Breast epithelium (tissue), 4 donors: ENCODE data around the gene LSM14B. TPM values are rescaled to one million over a fixed set of nuclear protein-coding genes. Genes with fewer than 3 reads are reported as not detected.

ENCODE experiments used
- DNase-seq, 2 donors: peaks; one replicate each; pipeline ENCODE4 v3.0.0-alpha.2; 2019; ENCODE audit warnings: low spot score in 2 of 2
- H3K27ac ChIP-seq, 2 donors: fragments of 200-600 bp; sonication (generic) in 1 of 2; one replicate each; pipeline ENCODE4 v1.5.1; 2016 to 2019; ENCODE audit warnings: mild to moderate bottlenecking in 1 of 2
- H3K27me3 ChIP-seq, 2 donors: fragments of 200-600 bp; sonication (generic) in 1 of 2; one replicate each; pipeline versions ENCODE4 v1.5.1 to v1.6.0; 2017 to 2019; ENCODE audit warnings: control low read depth in 1 of 2, mild to moderate bottlenecking in 1 of 2
- H3K36me3 ChIP-seq: fragments of 200-600 bp; one replicate; pipeline ENCODE4 v1.5.1; 2019
- H3K4me1 ChIP-seq, 2 donors: fragments of 200-600 bp; sonication (generic); one replicate each; pipeline ENCODE4 v1.5.1; 2016 to 2019; ENCODE audit warnings: control low read depth in 1 of 2
- H3K4me3 ChIP-seq, 3 donors: fragments of 200-600 bp; sonication (generic); 1 replicate in 2 of 3; 2 replicates in 1 of 3; pipeline ENCODE4 v1.5.1; 2016 to 2019; ENCODE audit warnings: mild to moderate bottlenecking in 3 of 3, moderate library complexity in 2 of 3
- H3K9me3 ChIP-seq, 2 donors: fragments of 200-600 bp; sonication (generic) in 1 of 2; one replicate each; pipeline ENCODE4 v1.5.1; 2016 to 2019; ENCODE audit warnings: control low read depth in 1 of 2
- POLR2A ChIP-seq: fragments of 450-650 bp; IDR thresholded peaks from one replicate; pipeline ENCODE4 v1.6.1; 2016; ENCODE audit warnings: antibody characterized with exemption, mild to moderate bottlenecking, moderate library complexity
- POLR2AphosphoS5 ChIP-seq, 3 donors: sonication (generic); formaldehyde crosslinking; IDR thresholded peaks; one replicate each; pipeline ENCODE4 v1.6.1; 2017; ENCODE audit warnings: antibody characterized with exemption in 3 of 3
- intact Hi-C: fragments of 100-400 bp; cut with DNase I; formaldehyde crosslinking; loops from one replicate; pipeline ENCODE4 v1.15.1; 2023; ENCODE audit warnings: low total_unique reads
- total RNA-seq, 3 donors: library from RNA; depleted of rRNA; stranded (reverse); fragments of >200 nt; gene quantifications; one replicate each; pipeline ENCODE4 v1.1.0, GENCODE V29; 2016
- TF ChIP-seq, protein P1 (sequence below), 3 donors: fragments of 450-650 bp; IDR thresholded peaks; one replicate each; pipeline ENCODE4 v1.5.1; 2016 to 2017; ENCODE audit warnings: antibody characterized with exemption in 3 of 3, mild to moderate bottlenecking in 3 of 3, moderate library complexity in 3 of 3

The LSM14B gene
- total RNA-seq, 3 donors from 2014 or later: 20.6 to 26.5 (median 25.6) TPM

GRCh38 chr20:62162765-62163484 is 40.6 kb downstream of the LSM14B start:
- H3K36me3 ChIP-seq: peaks cover 3% of the 10 kb centered on the region
- TF ChIP-seq POLR2AphosphoS5 (IDR thresholded peaks at IDR 0.05) (no peak), POLR2A (no peak)
- TF ChIP-seq, protein P1, sequence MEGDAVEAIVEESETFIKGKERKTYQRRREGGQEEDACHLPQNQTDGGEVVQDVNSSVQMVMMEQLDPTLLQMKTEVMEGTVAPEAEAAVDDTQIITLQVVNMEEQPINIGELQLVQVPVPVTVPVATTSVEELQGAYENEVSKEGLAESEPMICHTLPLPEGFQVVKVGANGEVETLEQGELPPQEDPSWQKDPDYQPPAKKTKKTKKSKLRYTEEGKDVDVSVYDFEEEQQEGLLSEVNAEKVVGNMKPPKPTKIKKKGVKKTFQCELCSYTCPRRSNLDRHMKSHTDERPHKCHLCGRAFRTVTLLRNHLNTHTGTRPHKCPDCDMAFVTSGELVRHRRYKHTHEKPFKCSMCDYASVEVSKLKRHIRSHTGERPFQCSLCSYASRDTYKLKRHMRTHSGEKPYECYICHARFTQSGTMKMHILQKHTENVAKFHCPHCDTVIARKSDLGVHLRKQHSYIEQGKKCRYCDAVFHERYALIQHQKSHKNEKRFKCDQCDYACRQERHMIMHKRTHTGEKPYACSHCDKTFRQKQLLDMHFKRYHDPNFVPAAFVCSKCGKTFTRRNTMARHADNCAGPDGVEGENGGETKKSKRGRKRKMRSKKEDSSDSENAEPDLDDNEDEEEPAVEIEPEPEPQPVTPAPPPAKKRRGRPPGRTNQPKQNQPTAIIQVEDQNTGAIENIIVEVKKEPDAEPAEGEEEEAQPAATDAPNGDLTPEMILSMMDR (IDR thresholded peaks at IDR 0.05): no peak
- no peaks in the 10 kb centered on the region for H3K27me3 ChIP-seq
- intact Hi-C loops: no loop called here
- DNase-seq: no peak
- H3K9me3 ChIP-seq: no peaks in the 10 kb centered on the region
- H3K27ac ChIP-seq: no peak overlapping the region
- no peak overlapping the region for H3K4me3 ChIP-seq
- no peaks in the 10 kb centered on the region for H3K4me1 ChIP-seq

- H3K27ac ChIP-seq: no peak overlapping the region
- H3K36me3 ChIP-seq: peaks cover 3% of the 10 kb centered on the region
- intact Hi-C loops: no loop called here
- H3K4me1 ChIP-seq: no peaks in the 10 kb centered on the region
- no peaks in the 10 kb centered on the region for H3K9me3 ChIP-seq
- no peaks in the 10 kb centered on the region for H3K27me3 ChIP-seq
- TF ChIP-seq POLR2A (no peak), POLR2AphosphoS5 (IDR thresholded peaks at IDR 0.05) (no peak)
- TF ChIP-seq, protein P1 (IDR thresholded peaks at IDR 0.05): no peak
- no peak overlapping the region for H3K4me3 ChIP-seq
- no peak for DNase-seq
Observed at GRCh38 chr20:62163485-62163865, 41.2 kb downstream of the LSM14B start.

DNA sequence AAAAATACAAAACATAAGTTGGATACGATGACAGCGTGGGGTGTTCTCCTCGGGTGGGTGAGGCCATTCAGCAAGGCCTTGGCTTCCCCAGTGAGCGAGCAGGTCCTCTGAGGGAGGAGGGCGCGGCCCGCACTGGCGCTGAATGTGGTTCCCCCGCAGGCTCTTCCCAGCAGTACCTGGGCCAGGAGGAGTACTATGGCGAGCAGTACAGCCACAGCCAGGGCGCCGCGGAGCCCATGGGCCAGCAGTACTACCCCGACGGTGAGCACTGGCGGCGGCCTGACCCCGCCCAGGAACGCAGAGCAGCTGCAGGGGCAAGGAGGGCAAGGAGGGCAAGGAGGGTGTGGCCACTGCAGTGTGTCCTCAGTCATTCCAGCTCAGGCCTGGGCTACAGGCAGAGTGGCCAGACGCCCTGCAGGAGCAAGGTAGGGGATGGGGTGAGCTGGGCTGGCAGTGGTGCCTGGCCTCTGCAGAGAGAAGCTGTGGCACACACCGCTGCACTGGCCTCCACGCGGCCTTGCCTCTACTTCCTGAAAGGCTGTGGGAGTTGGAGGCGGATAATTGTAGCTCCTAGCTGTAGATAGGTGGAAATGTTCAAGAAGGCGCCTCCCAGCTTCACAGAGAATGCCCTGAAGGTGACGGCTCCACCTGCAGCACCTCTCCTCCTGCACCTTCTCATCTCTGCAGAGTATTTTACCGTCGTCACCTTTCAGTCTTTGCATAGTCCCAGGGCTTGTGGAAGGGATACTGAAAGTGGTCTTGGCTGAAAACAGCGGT is 41.9 kb downstream of the LSM14B start:
- Histone ChIP-seq H3K27me3 (no peaks in the 10 kb centered on the region), H3K4me3 (no peak overlapping the region), H3K36me3 (peaks cover 3% of the 10 kb centered on the region), H3K9me3 (no peaks in the 10 kb centered on the region), H3K27ac (no peak overlapping the region), H3K4me1 (no peaks in the 10 kb centered on the region)
- no peak for TF ChIP-seq POLR2A
- TF ChIP-seq, protein P1 (IDR thresholded peaks at IDR 0.05): no peak
- intact Hi-C loops: no loop called here
- DNase-seq: no peak

GRCh38 chr20:62164879-62165761 is 42.8 kb downstream of the LSM14B start:
- H3K36me3 ChIP-seq: peaks cover 3% of the 10 kb centered on the region
- peak overlapping the region in 1 of 2 donors; percentile 36 for H3K27ac ChIP-seq
- H3K4me1 ChIP-seq: no peaks in the 10 kb centered on the region
- no peak overlapping the region for H3K4me3 ChIP-seq
- no peak for DNase-seq
- intact Hi-C loops: no loop called here
- H3K27me3 ChIP-seq: no peaks in the 10 kb centered on the region
- no peaks in the 10 kb centered on the region for H3K9me3 ChIP-seq
- no peak for TF ChIP-seq POLR2A
- TF ChIP-seq POLR2AphosphoS5 (IDR thresholded peaks at IDR 0.05): no peak
- TF ChIP-seq, protein P1 (IDR thresholded peaks at IDR 0.05): no peak
